Activated CD4-positive, alpha-beta T cell treated with anti-CD3 and anti-CD28 coated beads, Interleukin-2, Interleukin-6, amounts not matched to agents 100 ng/mL and 50 ng/mL, durations not matched to agents 16 hours and 8 hours (primary cell): ENCODE data around the gene NDEL1.

Source experiments
- DNase-seq: peaks from one replicate; pipeline ENCODE4 v3.0.0-alpha.2; 2020

NDEL1 gene

GRCh38 chr17:8481089-8481488, 45.4 kb downstream of the NDEL1 start:
- no peak for DNase-seq

GRCh38 chr17:8481703-8482102, 46.0 kb downstream of the NDEL1 start:
- no peak for DNase-seq

GRCh38 chr17:8482546-8482945, 46.9 kb downstream of the NDEL1 start:
- no peak for DNase-seq

- DNase-seq = no peak
These were observed 48.8 kb downstream of the NDEL1 start for GRCh38 chr17:8484465-8484864.

GRCh38 chr17:8485491-8485890, 49.8 kb downstream of the NDEL1 start:
- no peak for DNase-seq

- DNase-seq = no peak
These were observed 51.5 kb downstream of the NDEL1 start for GRCh38 chr17:8487130-8487645.

- DNase-seq = no peak
These were observed 52.1 kb downstream of the NDEL1 start for GRCh38 chr17:8487743-8488142.

- no peak for DNase-seq
These were observed 52.8 kb downstream of the NDEL1 start for GRCh38 chr17:8488491-8488890.

- no peak for DNase-seq
These were observed 53.2 kb downstream of the NDEL1 start for GRCh38 chr17:8488901-8489300.

GRCh38 chr17:8489841-8490240, 54.2 kb downstream of the NDEL1 start:
- DNase-seq = no peak

GRCh38 chr17:8490256-8491023, 54.8 kb downstream of the NDEL1 start:
- DNase-seq = no peak

GRCh38 chr17:8492121-8492520, 56.4 kb downstream of the NDEL1 start:
- no peak for DNase-seq

GRCh38 chr17:8494021-8494420, 58.3 kb downstream of the NDEL1 start:
- no peak for DNase-seq

- DNase-seq = no peak
These were observed 58.9 kb downstream of the NDEL1 start for GRCh38 chr17:8494506-8495111.

- DNase-seq = no peak
These were observed 60.4 kb downstream of the NDEL1 start for GRCh38 chr17:8496081-8496480.

- no peak for DNase-seq
These were observed 63.5 kb downstream of the NDEL1 start for GRCh38 chr17:8499171-8499570.

GRCh38 chr17:8499614-8500013, 63.9 kb downstream of the NDEL1 start:
- no peak for DNase-seq

GRCh38 chr17:8500609-8501008, 64.9 kb downstream of the NDEL1 start:
- no peak for DNase-seq

- DNase-seq = no peak
These were observed 66.4 kb downstream of the NDEL1 start for GRCh38 chr17:8502126-8502525.

- no peak for DNase-seq
These were observed 67.7 kb downstream of the NDEL1 start for GRCh38 chr17:8503368-8503767.

- no peak for DNase-seq
These were observed 68.1 kb downstream of the NDEL1 start for GRCh38 chr17:8503807-8504206.

- DNase-seq = no peak
These were observed 69.0 kb downstream of the NDEL1 start for GRCh38 chr17:8504460-8505207.

- no peak for DNase-seq
These were observed 70.5 kb downstream of the NDEL1 start for GRCh38 chr17:8506145-8506544.

GRCh38 chr17:8514801-8515200, 79.1 kb downstream of the NDEL1 start:
- DNase-seq = no peak
